ENCODE results near the gene CEP55. TPM values are rescaled to one million over a fixed set of nuclear protein-coding genes. Genes with fewer than 3 reads are reported as not detected.

CEP55 gene
- total and polyA plus RNA-seq, 10 of the 15 experiments (the other 5 are each of a cell fraction or from before 2014, with no cell fraction given) = 14.6 to 83.6 (median 52.0) TPM

DNA sequence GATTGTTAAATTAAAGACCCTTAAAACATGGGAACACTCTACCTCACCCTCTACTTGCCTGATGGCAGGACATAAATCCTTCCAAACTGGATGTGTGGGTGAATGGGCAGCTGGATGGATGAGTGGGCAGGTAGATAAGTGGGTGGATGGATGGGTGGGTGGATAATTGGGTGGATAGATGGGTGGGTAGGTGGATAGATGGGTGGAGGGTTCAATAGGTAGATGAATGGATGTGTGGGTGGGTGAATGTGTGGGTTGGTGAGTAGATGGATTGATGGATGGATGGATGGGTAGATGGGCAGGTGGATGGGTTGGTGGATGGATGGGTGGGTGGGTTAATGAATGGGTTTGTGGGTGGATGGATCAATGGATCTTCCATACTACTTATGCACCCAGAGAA lies 51.1 kb downstream of the CEP55 start:
- H3K9ac ChIP-seq (ENCODE audit: control insufficient read depth, insufficient read depth, low read length) = no peak overlapping the region
- no peak overlapping the region for H3K27ac ChIP-seq (ENCODE audit: control insufficient read depth, insufficient read depth)
- ATAC-seq (no peak), FAIRE-seq (no peak), DNase-seq (ENCODE audit: low read depth, low spot score) (no peak)
- no peaks in the 10 kb centered on the region for H3K9me3 ChIP-seq (replicated peaks; ENCODE audit: control insufficient read depth, insufficient read depth, low read length)
- ChIA-PET POLR2A (no interaction called here), SMC1A (ENCODE audit: uncharacterized antibody, unreplicated experiment) (no interaction called here), RAD21 (ENCODE audit: unreplicated experiment) (no interaction called here), CTCF (no interaction called here)
- BruUV-seq (replicated peaks) = no TSS peak
- no peaks in the 10 kb centered on the region for H3K79me2 ChIP-seq (ENCODE audit: control insufficient read depth, insufficient read depth, low read length)
- H3K4me3 ChIP-seq = no peak overlapping the region
- H3K4me1 ChIP-seq (ENCODE audit: control insufficient read depth, insufficient read depth, low read length) = no peaks in the 10 kb centered on the region
- H3K4me2 ChIP-seq (ENCODE audit: control insufficient read depth, insufficient read depth) = no peak overlapping the region
- no peaks in the 10 kb centered on the region for H3K36me3 ChIP-seq (ENCODE audit: control insufficient read depth in 2 of 2, insufficient read depth in 2 of 2, low read length in 1 of 2)
- H2AFZ ChIP-seq (ENCODE audit: control insufficient read depth, low read depth, low read length) = no peak overlapping the region
- in situ Hi-C loops (cut with MboI) (no loop called here), intact Hi-C loops (cut with micrococcal nuclease; ENCODE audit: unreplicated experiment) (no loop called here)
- no peaks in the 10 kb centered on the region for H3K27me3 ChIP-seq (replicated peaks in 1 of 2; ENCODE audit: control insufficient read depth in 2 of 2, insufficient read depth in 2 of 2, low read length in 1 of 2)
- no peaks in the 10 kb centered on the region for H4K20me1 ChIP-seq (ENCODE audit: control insufficient read depth, insufficient read depth)
- TF ChIP-seq TCF12 (IDR thresholded peaks at IDR 0.05; ENCODE audit: low read depth, low read length) (no peak), CEBPZ (IDR thresholded peaks at IDR 0.05; ENCODE audit: low read depth, low read length) (no peak), RAD21 (IDR thresholded peaks at IDR 0.05; ENCODE audit: insufficient read depth, low read depth, low read length) (no peak), NFYB (IDR thresholded peaks at IDR 0.05; ENCODE audit: insufficient read depth, low read depth, low read length) (no peak), PKNOX1 (IDR thresholded peaks at IDR 0.05) (no peak), POLR2AphosphoS5 (IDR thresholded peaks at IDR 0.05; ENCODE audit: low read length) (no peak), SP1 (IDR thresholded peaks at IDR 0.05; ENCODE audit: low read depth, low read length) (no peak)

All from GM12878 (cell line).